Measurements from ENCODE around the gene GOLGA6L2. TPM values are rescaled to one million over a fixed set of nuclear protein-coding genes. Genes with fewer than 3 reads are reported as not detected.

Gene GOLGA6L2
- not detected for polyA plus RNA-seq

- Mint-ChIP-seq H3K9me3 (peaks cover 0 to 3% (median 0%) of the 10 kb centered on the region in 6 donors), H3K4me1 (no peaks in the 10 kb centered on the region), H3K4me3 (no peak within 1 kb of the TSS), H3K27me3 (ENCODE audit: low read depth in 3 of 3) (peaks cover 0 to 3% (median 0%) of the 10 kb centered on the region in 3 donors), H3K27ac (no peak within 1 kb of the TSS), H3K36me3 (no peaks in the 10 kb centered on the region)
- no peak for DNase-seq
Measured at GRCh38 chr15:23447107-23447500, at the start of gene GOLGA6L2. Gene GOLGA6L2, minus strand, starts transcription at chr15:23447243. Its CDS starts 62 bp downstream, at chr15:23447181.

- no peak overlapping the region for H3K27ac Mint-ChIP-seq
- no peaks in the 10 kb centered on the region for H3K36me3 Mint-ChIP-seq
- DNase-seq, result no peak
- no peak overlapping the region for H3K4me3 Mint-ChIP-seq
- H3K4me1 Mint-ChIP-seq, result no peaks in the 10 kb centered on the region
- peaks cover 0 to 5% (median 2%) of the 10 kb centered on the region in 3 donors for H3K27me3 Mint-ChIP-seq (ENCODE audit: low read depth in 3 of 3)
- H3K9me3 Mint-ChIP-seq, result peaks cover 0 to 5% (median 0%) of the 10 kb centered on the region in 6 donors
Measured at GRCh38 chr15:23484870-23485269, 37.8 kb upstream of the GOLGA6L2 start.

GRCh38 chr15:23483821-23484299 is 36.8 kb upstream of the GOLGA6L2 start:
- Mint-ChIP-seq H3K9me3 (peaks cover 0 to 5% (median 0%) of the 10 kb centered on the region in 6 donors), H3K4me1 (no peaks in the 10 kb centered on the region), H3K27ac (no peak overlapping the region), H3K4me3 (no peak overlapping the region), H3K36me3 (no peaks in the 10 kb centered on the region), H3K27me3 (ENCODE audit: low read depth in 3 of 3) (peaks cover 0 to 2% (median 0%) of the 10 kb centered on the region in 3 donors)
- no peak for DNase-seq

GRCh38 chr15:23482764-23483489 is 35.9 kb upstream of the GOLGA6L2 start:
- Mint-ChIP-seq H3K27me3 (ENCODE audit: low read depth in 3 of 3) (peaks cover 0 to 2% (median 0%) of the 10 kb centered on the region in 3 donors), H3K4me1 (no peaks in the 10 kb centered on the region), H3K27ac (no peak overlapping the region), H3K4me3 (no peak overlapping the region), H3K36me3 (no peaks in the 10 kb centered on the region), H3K9me3 (peaks cover 0 to 5% (median 0%) of the 10 kb centered on the region in 6 donors)
- no peak for DNase-seq

GRCh38 chr15:23482228-23482627 is 35.2 kb upstream of the GOLGA6L2 start:
- Mint-ChIP-seq H3K9me3 (peaks cover 0 to 5% (median 0%) of the 10 kb centered on the region in 6 donors), H3K4me1 (no peaks in the 10 kb centered on the region), H3K36me3 (no peaks in the 10 kb centered on the region), H3K27me3 (ENCODE audit: low read depth in 3 of 3) (peaks cover 0 to 2% (median 0%) of the 10 kb centered on the region in 3 donors), H3K27ac (no peak overlapping the region), H3K4me3 (no peak overlapping the region)
- no peak for DNase-seq

- no peak overlapping the region for H3K27ac Mint-ChIP-seq
- H3K4me1 Mint-ChIP-seq, result no peaks in the 10 kb centered on the region
- no peaks in the 10 kb centered on the region for H3K36me3 Mint-ChIP-seq
- H3K9me3 Mint-ChIP-seq, result peaks cover 0 to 7% (median 0%) of the 10 kb centered on the region in 6 donors
- no peak for DNase-seq
- H3K27me3 Mint-ChIP-seq (ENCODE audit: low read depth in 3 of 3), result peaks cover 0 to 2% (median 1%) of the 10 kb centered on the region in 3 donors
- H3K4me3 Mint-ChIP-seq, result no peak overlapping the region
Measured at GRCh38 chr15:23477920-23478319, 30.9 kb upstream of the GOLGA6L2 start.

- Mint-ChIP-seq H3K4me3 (no peak overlapping the region), H3K27me3 (ENCODE audit: low read depth in 3 of 3) (peaks cover 0 to 1% (median 0%) of the 10 kb centered on the region in 3 donors), H3K27ac (no peak overlapping the region), H3K4me1 (no peaks in the 10 kb centered on the region), H3K36me3 (no peaks in the 10 kb centered on the region), H3K9me3 (peaks cover 0 to 2% (median 0%) of the 10 kb centered on the region in 6 donors)
- DNase-seq, result no peak
Measured at GRCh38 chr15:23472678-23473077, 25.6 kb upstream of the GOLGA6L2 start.

GRCh38 chr15:23472033-23472432 is 25.0 kb upstream of the GOLGA6L2 start:
- no peaks in the 10 kb centered on the region for H3K4me1 Mint-ChIP-seq
- DNase-seq, result no peak
- H3K27ac Mint-ChIP-seq, result no peak overlapping the region
- peaks cover 0 to 2% (median 0%) of the 10 kb centered on the region in 6 donors for H3K9me3 Mint-ChIP-seq
- no peaks in the 10 kb centered on the region for H3K36me3 Mint-ChIP-seq
- no peak overlapping the region for H3K4me3 Mint-ChIP-seq
- peaks cover 0 to 1% (median 0%) of the 10 kb centered on the region in 3 donors for H3K27me3 Mint-ChIP-seq (ENCODE audit: low read depth in 3 of 3)

- Mint-ChIP-seq H3K27ac (no peak overlapping the region), H3K4me3 (no peak overlapping the region), H3K4me1 (no peaks in the 10 kb centered on the region), H3K36me3 (no peaks in the 10 kb centered on the region), H3K9me3 (peaks cover 0 to 3% (median 0%) of the 10 kb centered on the region in 6 donors), H3K27me3 (ENCODE audit: low read depth in 3 of 3) (peaks cover 0 to 4% (median 0%) of the 10 kb centered on the region in 3 donors)
- DNase-seq, result no peak
Measured at GRCh38 chr15:23467110-23467600, 20.1 kb upstream of the GOLGA6L2 start.

GRCh38 chr15:23457890-23458289 is 10.8 kb upstream of the GOLGA6L2 start:
- Mint-ChIP-seq H3K36me3 (no peaks in the 10 kb centered on the region), H3K27ac (no peak overlapping the region), H3K9me3 (peaks cover 0 to 3% (median 0%) of the 10 kb centered on the region in 6 donors), H3K27me3 (ENCODE audit: low read depth in 3 of 3) (no peaks in the 10 kb centered on the region), H3K4me1 (no peaks in the 10 kb centered on the region), H3K4me3 (no peak overlapping the region)
- DNase-seq, result no peak

- H3K4me3 Mint-ChIP-seq, result no peak overlapping the region
- H3K4me1 Mint-ChIP-seq, result no peaks in the 10 kb centered on the region
- no peak for DNase-seq
- peaks cover 0 to 3% (median 0%) of the 10 kb centered on the region in 3 donors for H3K27me3 Mint-ChIP-seq (ENCODE audit: low read depth in 3 of 3)
- H3K27ac Mint-ChIP-seq, result no peak overlapping the region
- H3K36me3 Mint-ChIP-seq, result no peaks in the 10 kb centered on the region
- H3K9me3 Mint-ChIP-seq, result peaks cover 0 to 3% (median 0%) of the 10 kb centered on the region in 6 donors
Measured at GRCh38 chr15:23446215-23447106, 582 bp downstream of the GOLGA6L2 start.

GRCh38 chr15:23444269-23444668 is 2.8 kb downstream of the GOLGA6L2 start:
- Mint-ChIP-seq H3K4me3 (no peak overlapping the region), H3K9me3 (peaks cover 0 to 3% (median 0%) of the 10 kb centered on the region in 6 donors), H3K4me1 (no peaks in the 10 kb centered on the region), H3K27ac (no peak overlapping the region), H3K27me3 (ENCODE audit: low read depth in 3 of 3) (peaks cover 0 to 3% (median 0%) of the 10 kb centered on the region in 3 donors), H3K36me3 (no peaks in the 10 kb centered on the region)
- no peak for DNase-seq

GRCh38 chr15:23441204-23441603 is 5.8 kb downstream of the GOLGA6L2 start:
- Mint-ChIP-seq H3K4me1 (no peaks in the 10 kb centered on the region), H3K36me3 (no peaks in the 10 kb centered on the region), H3K9me3 (peaks cover 0 to 3% (median 0%) of the 10 kb centered on the region in 6 donors), H3K27me3 (ENCODE audit: low read depth in 3 of 3) (peaks cover 0 to 3% (median 0%) of the 10 kb centered on the region in 3 donors), H3K27ac (no peak overlapping the region), H3K4me3 (no peak overlapping the region)
- no peak for DNase-seq
